GM12865 (cell line): ENCODE data around the gene PIMREG.

Experiments
- DNase-seq: peaks from one replicate; pipeline ENCODE4 v3.0.0; 2010; ENCODE audit warnings: low read depth
- H3K4me3 ChIP-seq: 2 replicates; pipeline ENCODE4 v1.5.1; 2011; ENCODE audit warnings: mild to moderate bottlenecking, low read depth, low read length, control low read depth
- TF ChIP-seq, protein P1 (sequence below): IDR thresholded peaks from 2 replicates; pipeline ENCODE4 v1.5.1; 2011; ENCODE audit warnings: low read length, control low read depth, low read depth, inconsistent platforms; ENCODE audit not compliant: insufficient read depth; ENCODE audit errors: missing control alignments

PIMREG gene

GRCh38 chr17:6465206-6466003, 21.1 kb downstream of the PIMREG start:
- TF ChIP-seq, protein P1, sequence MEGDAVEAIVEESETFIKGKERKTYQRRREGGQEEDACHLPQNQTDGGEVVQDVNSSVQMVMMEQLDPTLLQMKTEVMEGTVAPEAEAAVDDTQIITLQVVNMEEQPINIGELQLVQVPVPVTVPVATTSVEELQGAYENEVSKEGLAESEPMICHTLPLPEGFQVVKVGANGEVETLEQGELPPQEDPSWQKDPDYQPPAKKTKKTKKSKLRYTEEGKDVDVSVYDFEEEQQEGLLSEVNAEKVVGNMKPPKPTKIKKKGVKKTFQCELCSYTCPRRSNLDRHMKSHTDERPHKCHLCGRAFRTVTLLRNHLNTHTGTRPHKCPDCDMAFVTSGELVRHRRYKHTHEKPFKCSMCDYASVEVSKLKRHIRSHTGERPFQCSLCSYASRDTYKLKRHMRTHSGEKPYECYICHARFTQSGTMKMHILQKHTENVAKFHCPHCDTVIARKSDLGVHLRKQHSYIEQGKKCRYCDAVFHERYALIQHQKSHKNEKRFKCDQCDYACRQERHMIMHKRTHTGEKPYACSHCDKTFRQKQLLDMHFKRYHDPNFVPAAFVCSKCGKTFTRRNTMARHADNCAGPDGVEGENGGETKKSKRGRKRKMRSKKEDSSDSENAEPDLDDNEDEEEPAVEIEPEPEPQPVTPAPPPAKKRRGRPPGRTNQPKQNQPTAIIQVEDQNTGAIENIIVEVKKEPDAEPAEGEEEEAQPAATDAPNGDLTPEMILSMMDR: no peak
- H3K4me3 ChIP-seq: no peak overlapping the region
- no peak for DNase-seq

- DNase-seq: no peak
- H3K4me3 ChIP-seq: no peak overlapping the region
- TF ChIP-seq, protein P1: no peak
Observed at GRCh38 chr17:6467567-6467966, 23.3 kb downstream of the PIMREG start.

GRCh38 chr17:6468051-6468790, 24.0 kb downstream of the PIMREG start:
- no peak overlapping the region for H3K4me3 ChIP-seq
- DNase-seq: no peak
- TF ChIP-seq, protein P1: no peak

DNA sequence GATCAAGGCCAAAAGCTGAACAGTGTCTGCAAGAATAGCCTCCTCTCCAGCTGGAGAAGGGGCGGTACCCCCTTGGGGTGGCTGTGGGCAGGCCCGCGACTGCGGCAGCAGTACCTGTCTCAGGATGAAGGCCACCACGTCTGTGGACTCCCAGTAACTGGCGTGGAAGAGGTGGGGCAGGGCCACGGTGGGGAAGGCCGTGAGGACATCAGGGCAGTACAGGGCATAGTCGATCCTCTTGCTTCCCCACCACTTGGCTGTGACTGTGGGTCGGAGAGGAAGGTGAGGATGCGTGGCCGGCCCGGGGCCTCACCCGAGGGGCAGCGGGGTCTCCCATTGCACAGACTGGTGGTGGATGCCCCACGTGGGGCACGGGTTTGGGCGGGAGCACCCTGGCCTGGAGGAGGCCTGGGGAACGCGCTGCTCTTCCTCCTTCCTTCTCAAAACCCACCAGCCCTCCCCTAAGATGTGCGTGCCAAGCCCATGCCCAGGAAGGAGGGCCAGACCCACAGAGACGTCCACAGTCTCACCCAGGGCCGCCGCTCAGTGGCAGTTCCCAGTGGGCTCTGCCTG, 26.0 kb downstream of the PIMREG start:
- TF ChIP-seq, protein P1: no peak
- no peak overlapping the region for H3K4me3 ChIP-seq
- DNase-seq: no peak

DNA sequence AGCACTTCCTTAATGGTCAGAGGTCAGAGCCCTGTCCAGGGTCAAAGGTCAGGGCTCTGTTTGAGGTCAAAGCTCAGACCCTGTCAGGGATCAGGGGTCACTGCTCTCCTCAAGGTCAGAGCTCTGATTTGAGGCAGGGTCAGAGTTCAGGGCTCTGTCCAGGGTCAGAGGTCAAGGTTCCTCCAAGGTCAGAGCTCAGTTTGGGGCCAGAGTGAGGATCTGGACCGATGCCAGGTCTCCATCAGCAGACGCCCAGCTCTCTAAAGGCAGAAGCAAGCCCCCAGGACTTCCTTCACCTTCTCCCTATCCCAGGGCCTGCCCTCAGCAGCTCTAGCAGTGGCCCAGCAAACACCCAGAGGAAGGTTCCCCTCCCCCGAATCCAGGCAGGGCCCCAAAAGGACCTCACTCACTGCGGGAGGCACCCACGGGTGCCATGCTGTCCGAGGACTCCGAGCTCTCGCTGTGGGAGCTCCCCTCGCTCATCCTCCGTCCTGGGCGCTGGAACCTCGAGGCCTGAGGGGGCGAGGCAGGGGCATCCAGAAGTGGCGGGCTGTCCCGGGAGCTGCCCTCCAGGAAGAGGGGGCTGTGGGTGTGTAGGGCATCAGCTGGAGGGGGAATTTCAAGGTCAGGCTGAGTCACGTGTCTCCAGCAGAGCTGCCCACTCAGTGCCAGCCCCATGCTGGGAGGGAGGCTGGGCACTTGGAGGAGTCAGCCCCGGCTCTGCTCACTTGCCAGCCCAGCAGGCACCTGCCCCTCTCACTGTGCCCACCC, 26.7 kb downstream of the PIMREG start:
- TF ChIP-seq, protein P1: no peak
- H3K4me3 ChIP-seq: no peak overlapping the region
- DNase-seq: no peak
